Heart left ventricle (tissue), 16 donors: ENCODE measurements around the gene S100A16. TPM values are rescaled to one million over a fixed set of nuclear protein-coding genes. Genes with fewer than 3 reads are reported as not detected.
A peak's percentile ranks its signal among the peaks of the same experiment; 100 is the strongest.
"Not testable (repeated sequence)": the region's sequence is repeated elsewhere in the genome, so short reads cannot be mapped to it uniquely, and the experiment has no call there.

ENCODE experiments used
- ATAC-seq, 4 donors: fragments of 200-7000 bp; cut with Tn5 transposase; one replicate each; pipeline ENCODE4 v1.9.1; 2020 to 2022; ENCODE audit warnings: moderate library complexity in 4 of 4, mild to moderate bottlenecking in 3 of 4, moderate number of reproducible peaks in 1 of 4
- DNase-seq, 5 donors: peaks; one replicate each; pipeline ENCODE4 v3.0.0-alpha.2; 2020
- H3K27ac ChIP-seq, 12 donors: fragments of 200-600 bp; sonication (generic) in 4 of 12; one replicate each; pipeline versions ENCODE4 v1.5.0 to v1.8.0; 2016 to 2022; ENCODE audit warnings: mild to moderate bottlenecking in 2 of 12
- H3K27me3 ChIP-seq, 9 donors: fragments of 200-600 bp; sonication (generic) in 2 of 9; one replicate each; pipeline versions ENCODE4 v1.5.1 to v1.8.0; 2016 to 2022; ENCODE audit warnings: mild to moderate bottlenecking in 3 of 9
- H3K36me3 ChIP-seq, 9 donors: fragments of 200-600 bp; sonication (generic) in 2 of 9; one replicate each; pipeline versions ENCODE4 v1.5.0 to v1.8.0; 2018 to 2022; ENCODE audit warnings: mild to moderate bottlenecking in 2 of 9
- H3K4me1 ChIP-seq, 12 donors: fragments of 200-600 bp; sonication (generic) in 4 of 12; one replicate each; pipeline versions ENCODE4 v1.5.0 to v1.8.0; 2016 to 2022; ENCODE audit warnings: mild to moderate bottlenecking in 3 of 12
- H3K4me3 ChIP-seq, 12 donors: fragments of 200-600 bp; sonication (generic) in 4 of 12; one replicate each; pipeline versions ENCODE4 v1.5.0 to v1.8.0; 2017 to 2022; ENCODE audit warnings: mild to moderate bottlenecking in 9 of 12, moderate library complexity in 4 of 12
- H3K9me3 ChIP-seq, 12 donors: fragments of 200-600 bp; sonication (generic) in 4 of 12; one replicate each; pipeline versions ENCODE4 v1.5.0 to v1.8.0; 2016 to 2022; ENCODE audit warnings: mild to moderate bottlenecking in 1 of 12
- POLR2A ChIP-seq, 2 donors: fragments of 450-650 bp; IDR thresholded peaks; one replicate each; pipeline ENCODE4 v1.6.1; 2017; ENCODE audit warnings: antibody characterized with exemption in 2 of 2, mild to moderate bottlenecking in 2 of 2, moderate library complexity in 2 of 2
- WGBS, 4 donors: extraction: QIAGEN DNeasy Blood & Tissue Kit in 2 of 4; methylation state at CpG; one replicate each; pipeline versions ENCODE4 v1.1.5 to v1.1.7; 2013 to 2018; 5-methylcytosine and 5-hydroxymethylcytosine counted together
- intact Hi-C, 10 donors: fragments of 100-400 bp; cut with DNase I; formaldehyde crosslinking; loops; one replicate each; pipeline versions ENCODE4 v1.11.1 to v1.14.2; 2022
- polyA plus RNA-seq, 2 donors: library from polyadenylated mRNA; stranded (reverse); fragments of 200-250 nt; gene quantifications; one replicate each; pipeline ENCODE4 v1.2.3, GENCODE V29; 2013
- total RNA-seq, 9 donors: library from RNA; depleted of rRNA in 2 of 9; stranded (reverse); fragments of >200 nt in 2 of 9; fragmentation: NEBNext Ultra II Directional in 3 of 9; extraction: Animal tissue kit (Norgen Biotek cat#: 25700) in 3 of 9; gene quantifications; one replicate each; pipeline versions ENCODE4 v1.1.0 to v1.2.4, GENCODE V29; 2016 to 2023
- TF ChIP-seq, protein P1 (sequence below), 12 donors: fragments of 200-600 bp; sonication (generic) in 4 of 12; IDR thresholded peaks; one replicate each; pipeline versions ENCODE4 v1.5.0 to v1.8.0; 2018 to 2022; ENCODE audit warnings: antibody characterized with exemption in 12 of 12, mild to moderate bottlenecking in 5 of 12
- donor health status: ischemic (EF 13 %, LVEDD 7.1; RV severe dilation, severe dysfunction).
- donor health status: healthy with polysubstance abuse.
- donor health status: DM: no; HTN: yes; CAD: no.
- donor health status: DM: no; HTN: no; CAD: no.
- donor health status: ischemic (EF 25% LVEDD 6.9; RV normal size, moderate dysfunction).
- donor health status: ischemic (EF 25% LVEDD 5.7; RV mildly dilated, moderate dysfunction).
- donor health status: healthy.
- donor health status: DM: yes; HTN: yes; CAD: no.
- donor health status: ischemic (EF 35%, LVEDD 5.7; RV mildly dilated, moderate dysfunction).
- donor health status: nonischemic (EF 11% LVEDD 7.7; RV severe dilation, severe dysfunction).
- donor health status: DM: yes; HTN: yes; CAD: no.
- donor health status: PGD.
- donor health status: ischemic (EF 29% LVEDD 5.4; RV normal size, mild dysfunction).
- donor health status: nonischemic (EF 23%, LVEDD 6.1; RV moderate dilation, normal function).

S100A16 gene
- total and polyA plus RNA-seq, 11 donors, result 37.2 to 233 (median 70.3) TPM

DNA sequence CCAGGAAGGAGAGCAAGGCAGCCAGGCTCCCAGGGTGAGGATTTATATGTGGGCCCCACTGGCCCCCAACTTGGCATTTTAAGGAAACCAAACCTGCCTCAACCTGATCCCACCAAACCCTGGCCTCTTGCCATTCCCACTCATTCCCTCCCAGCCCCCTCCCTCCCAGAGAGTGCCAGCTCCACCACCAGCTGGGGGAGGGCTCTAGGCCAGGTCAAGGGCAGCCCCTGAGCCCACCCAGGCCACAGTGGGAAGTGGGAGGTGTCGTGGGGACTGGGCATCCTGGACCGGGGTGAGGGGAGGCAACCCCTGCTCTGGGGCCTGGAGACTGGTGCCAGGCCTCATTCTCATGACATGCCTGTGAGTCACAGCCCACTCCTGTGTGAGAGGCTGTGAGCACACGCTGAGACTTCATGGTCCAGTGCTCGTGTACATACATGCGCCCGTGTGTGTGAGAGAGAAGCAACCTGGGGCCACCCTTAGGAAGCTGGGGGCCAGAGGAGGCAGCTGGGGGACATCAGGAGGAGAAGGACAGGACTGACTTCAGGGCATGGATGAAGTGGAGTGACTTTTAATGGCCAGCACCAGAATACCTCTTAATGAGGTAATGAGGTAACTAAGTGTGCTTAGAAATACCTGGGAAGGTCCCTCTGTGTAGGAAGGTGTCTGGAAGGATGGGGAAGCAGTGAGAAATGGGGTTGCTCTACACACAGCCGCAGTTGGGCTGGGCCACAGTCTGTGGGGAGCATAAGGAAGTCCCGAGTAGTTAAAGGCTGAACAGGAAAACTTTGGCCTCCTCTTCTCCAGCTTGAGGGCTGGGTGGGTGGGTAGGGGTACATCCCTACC lies 47.2 kb downstream of the S100A16 start, which contains the start of gene S100A2:
S100A2 (minus strand) TSS at position 316 of the 846 bp plus-strand sequence. CDS start 1,967 bp downstream, outside the sequence.
- no peaks in the 10 kb centered on the region for H3K9me3 ChIP-seq
- peaks cover 11 to 53% (median 32%) of the 10 kb centered on the region in 12 donors for H3K4me1 ChIP-seq
- TF ChIP-seq, protein P1, sequence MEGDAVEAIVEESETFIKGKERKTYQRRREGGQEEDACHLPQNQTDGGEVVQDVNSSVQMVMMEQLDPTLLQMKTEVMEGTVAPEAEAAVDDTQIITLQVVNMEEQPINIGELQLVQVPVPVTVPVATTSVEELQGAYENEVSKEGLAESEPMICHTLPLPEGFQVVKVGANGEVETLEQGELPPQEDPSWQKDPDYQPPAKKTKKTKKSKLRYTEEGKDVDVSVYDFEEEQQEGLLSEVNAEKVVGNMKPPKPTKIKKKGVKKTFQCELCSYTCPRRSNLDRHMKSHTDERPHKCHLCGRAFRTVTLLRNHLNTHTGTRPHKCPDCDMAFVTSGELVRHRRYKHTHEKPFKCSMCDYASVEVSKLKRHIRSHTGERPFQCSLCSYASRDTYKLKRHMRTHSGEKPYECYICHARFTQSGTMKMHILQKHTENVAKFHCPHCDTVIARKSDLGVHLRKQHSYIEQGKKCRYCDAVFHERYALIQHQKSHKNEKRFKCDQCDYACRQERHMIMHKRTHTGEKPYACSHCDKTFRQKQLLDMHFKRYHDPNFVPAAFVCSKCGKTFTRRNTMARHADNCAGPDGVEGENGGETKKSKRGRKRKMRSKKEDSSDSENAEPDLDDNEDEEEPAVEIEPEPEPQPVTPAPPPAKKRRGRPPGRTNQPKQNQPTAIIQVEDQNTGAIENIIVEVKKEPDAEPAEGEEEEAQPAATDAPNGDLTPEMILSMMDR (IDR thresholded peaks at IDR 0.05), result no peak
- no peak for TF ChIP-seq POLR2A (IDR thresholded peaks at IDR 0.05)
- ATAC-seq (peak in 3 of 4 donors; percentile 15 to 61 (median 33)), DNase-seq (peak in 2 of 5 donors; percentile 52 to 73)
- peak within 1 kb of the TSS in 1 of 12 donors; percentile 15 for H3K4me3 ChIP-seq
- WGBS, 4 donors, result 54 to 63% (median 62%) methylated on average over 7 to 8 of the region's 8 CpGs
- H3K27me3 ChIP-seq, result no peaks in the 10 kb centered on the region
- no peaks in the 10 kb centered on the region for H3K36me3 ChIP-seq
- intact Hi-C loops, result loop anchor here in 8 of 10 donors (1.0 to 5.0 kb wide), 7 partner anchors 19 to 213 kb away; partner anchors contain the start of genes S100A6 (in 2 of the 8) and S100A4 (in 1 of the 8)
- peak within 1 kb of the TSS; percentile 7 to 96 (median 85) for H3K27ac ChIP-seq

DNA sequence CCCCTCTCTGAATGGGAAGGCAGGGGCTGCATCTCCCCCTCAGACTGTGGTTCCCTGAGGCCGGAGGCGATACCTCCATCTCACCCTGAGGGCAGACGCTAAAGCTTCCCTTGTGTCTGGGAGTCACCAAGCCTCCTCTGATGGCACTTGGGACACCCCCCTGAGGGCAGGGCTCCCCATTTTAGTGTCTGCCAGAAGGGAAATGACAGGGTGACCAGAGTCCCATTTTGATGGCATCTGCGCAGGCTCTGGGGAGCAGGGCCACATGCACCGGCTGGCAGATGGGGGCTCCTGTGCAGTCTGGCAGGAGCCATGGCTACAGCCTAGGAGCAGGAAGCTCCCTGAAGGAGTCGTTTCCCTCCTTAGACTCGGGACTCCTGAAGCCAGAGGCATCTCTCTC lies 48.9 kb downstream of the S100A16 start:
- TF ChIP-seq POLR2A (IDR thresholded peaks at IDR 0.05), result no peak
- TF ChIP-seq, protein P1 (IDR thresholded peaks at IDR 0.05), result no peak
- 84 to 93% (median 89%) methylated on average over 6 to 7 of the region's 7 CpGs for WGBS, 4 donors
- Histone ChIP-seq H3K36me3 (no peaks in the 10 kb centered on the region), H3K4me3 (no peak overlapping the region), H3K27me3 (no peaks in the 10 kb centered on the region), H3K27ac (no peak overlapping the region), H3K4me1 (peaks cover 11 to 52% (median 32%) of the 10 kb centered on the region in 12 donors), H3K9me3 (no peaks in the 10 kb centered on the region)
- intact Hi-C loops, result loop anchor here in 1 of 10 donors (2.0 kb wide), 1 partner anchor 17 kb away; no protein-coding TSS in a partner anchor
- ATAC-seq, result no peak
- no peak for DNase-seq

DNA sequence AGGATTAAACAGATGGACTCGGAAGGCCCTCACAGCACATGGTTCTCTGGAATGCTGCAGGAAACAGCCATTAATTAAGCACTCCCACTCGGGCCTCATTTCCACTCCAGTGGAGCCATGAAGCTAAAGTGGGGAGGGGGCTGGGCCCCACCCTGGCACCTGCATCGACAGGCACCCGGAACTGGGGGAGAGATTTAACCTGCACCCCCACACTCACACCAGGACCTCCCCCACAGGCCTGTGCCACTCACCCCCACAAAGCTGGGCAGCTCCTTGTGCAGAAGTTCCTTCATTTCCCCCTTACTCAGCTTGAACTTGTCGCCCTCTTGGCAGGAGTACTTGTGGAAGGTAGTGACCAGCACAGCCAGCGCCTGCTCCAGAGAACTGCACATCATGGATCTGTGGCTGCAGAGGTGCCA lies 49.4 kb downstream of the S100A16 start:
- 81 to 85% (median 84%) methylated on average over 5 to 6 of the region's 6 CpGs for WGBS, 4 donors
- Histone ChIP-seq H3K4me1 (peaks cover 11 to 47% (median 28%) of the 10 kb centered on the region in 12 donors), H3K4me3 (no peak overlapping the region), H3K27me3 (no peaks in the 10 kb centered on the region), H3K9me3 (no peaks in the 10 kb centered on the region), H3K36me3 (no peaks in the 10 kb centered on the region), H3K27ac (no peak overlapping the region)
- no peak for DNase-seq
- TF ChIP-seq POLR2A (IDR thresholded peaks at IDR 0.05), result no peak
- TF ChIP-seq, protein P1 (IDR thresholded peaks at IDR 0.05), result no peak
- ATAC-seq, result no peak
- intact Hi-C loops, result no loop called here

DNA sequence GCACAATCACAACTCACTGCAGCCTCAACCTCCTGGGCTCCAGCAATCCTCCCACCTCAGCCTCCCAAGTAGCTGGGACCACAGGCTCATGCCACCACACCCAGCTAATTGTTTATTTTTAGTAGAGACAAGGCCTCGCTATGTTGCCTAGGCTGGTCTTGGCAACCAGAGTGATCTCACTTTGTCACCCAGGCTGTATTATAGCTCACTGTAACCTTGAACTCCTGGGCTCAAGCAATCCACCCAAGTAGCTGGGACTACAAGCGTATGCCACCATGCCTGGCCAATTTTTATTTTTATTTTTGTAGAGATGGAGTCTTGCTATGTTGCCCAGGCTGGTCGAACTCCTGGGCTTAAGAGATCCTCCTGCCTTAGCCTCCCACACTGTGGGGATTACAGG lies 50.9 kb downstream of the S100A16 start:
- H3K9me3 ChIP-seq, H3K4me3 ChIP-seq, H3K36me3 ChIP-seq, H3K27ac ChIP-seq, H3K27me3 ChIP-seq, ATAC-seq, intact Hi-C loops, DNase-seq: not testable (repeated sequence)
- WGBS, 4 donors, result 84 to 93% (median 91%) methylated on average over 3 of the region's 3 CpGs
- peaks cover 7 to 32% (median 18%) of the 10 kb centered on the region in 12 donors for H3K4me1 ChIP-seq
